H1 (cell line): ENCODE measurements around the gene ANKRD34B.

Experiments used
- BRCA1 ChIP-seq: IDR thresholded peaks from 2 replicates; pipeline ENCODE4 v1.6.1; 2012; ENCODE audit warnings: low read depth, low read length, improper control_type of control experiment
- CTCF ChIP-seq, 3 experiments: IDR thresholded peaks; 1 replicate in 2 of 3; 2 replicates in 1 of 3; pipeline versions ENCODE4 v1.5.1 to v1.6.1; 2011; ENCODE audit warnings: low read length in 3 of 3, mild to moderate bottlenecking in 3 of 3, inconsistent platforms in 2 of 3, low read depth in 1 of 3, moderate library complexity in 1 of 3; ENCODE audit not compliant: insufficient read depth in 1 of 3; ENCODE audit errors: control extremely low read depth in 1 of 3
- GABPA ChIP-seq: IDR thresholded peaks from 2 replicates; pipeline ENCODE4 v1.6.1; 2011; ENCODE audit warnings: mild to moderate bottlenecking, low read length, moderate library complexity, borderline replicate concordance; ENCODE audit not compliant: insufficient read depth
- POLR2AphosphoS5 ChIP-seq: IDR thresholded peaks from 2 replicates; pipeline ENCODE4 v1.6.1; 2011; ENCODE audit warnings: low read depth, low read length
- SRF ChIP-seq: IDR thresholded peaks from 2 replicates; pipeline ENCODE4 v1.6.1; 2011; ENCODE audit warnings: mild to moderate bottlenecking, low read depth, low read length, moderate library complexity
- SUZ12 ChIP-seq: fragments of 200-600 bp; sonication (generic); IDR thresholded peaks from 2 replicates; pipeline ENCODE4 v1.6.1; 2012; ENCODE audit warnings: mild to moderate bottlenecking, inconsistent platforms, low read length, moderate library complexity, mixed read lengths

GRCh38 chr5:80509362-80509761 lies 60.7 kb downstream of the ANKRD34B start:
- TF ChIP-seq POLR2AphosphoS5 (no peak), SRF (no peak), CTCF (IDR thresholded peaks at IDR 0.05; ENCODE audit: control extremely low read depth in 1 of 3, insufficient read depth in 1 of 3, low read depth in 1 of 3, low read length in 3 of 3) (no peak), BRCA1 (no peak), SUZ12 (no peak), GABPA (no peak)
